DND-41 (cell line): Measurements from ENCODE around the gene DGKI.
A peak's percentile ranks its signal among the peaks of the same experiment; 100 is the strongest.

Source experiments
- ATAC-seq: fragments of 200-7000 bp; cut with Tn5 transposase; 3 replicates; pipeline ENCODE4 v1.9.1; 2021; ENCODE audit warnings: low read depth; ENCODE audit not compliant: insufficient read depth
- DNase-seq: peaks from one replicate; pipeline ENCODE4 v3.0.0-alpha.2; 2020
- H2AFZ ChIP-seq: 2 replicates; pipeline ENCODE4 v1.6.0; 2012; ENCODE audit warnings: low read depth, low read length
- H3K27ac ChIP-seq: 2 replicates; pipeline ENCODE4 v1.5.1; 2012; ENCODE audit warnings: low read length, inconsistent platforms
- H3K27me3 ChIP-seq: fragments of 200-600 bp; sonication (generic); 2 replicates; pipeline ENCODE4 v1.6.0; 2012; ENCODE audit warnings: low read length, mild to moderate bottlenecking, inconsistent platforms; ENCODE audit not compliant: insufficient read depth, poor library complexity
- H3K36me3 ChIP-seq: 2 replicates; pipeline ENCODE4 v1.5.1; 2012; ENCODE audit warnings: low read length, inconsistent platforms; ENCODE audit not compliant: insufficient read depth
- H3K4me1 ChIP-seq: 2 replicates; pipeline ENCODE4 v1.5.1; 2012; ENCODE audit warnings: mild to moderate bottlenecking, low read length; ENCODE audit not compliant: insufficient read depth
- H3K4me2 ChIP-seq: 2 replicates; pipeline ENCODE4 v1.6.0; 2012; ENCODE audit warnings: mild to moderate bottlenecking, moderate library complexity, low read length, inconsistent platforms; ENCODE audit not compliant: insufficient read depth
- H3K4me3 ChIP-seq, 2 experiments: fragments of 200-600 bp in 1 of 2; shearing (Covaris generic) in 1 of 2; 2 replicates each; pipeline ENCODE4 v1.5.1; 2012 to 2016; ENCODE audit warnings: inconsistent platforms in 2 of 2, low read length in 2 of 2, mild to moderate bottlenecking in 2 of 2, low read depth in 1 of 2, moderate library complexity in 1 of 2
- H3K79me2 ChIP-seq: 2 replicates; pipeline ENCODE4 v1.6.0; 2012; ENCODE audit warnings: low read length, inconsistent platforms; ENCODE audit not compliant: insufficient read depth
- H3K9ac ChIP-seq: 2 replicates; pipeline ENCODE4 v1.6.0; 2012; ENCODE audit warnings: low read depth, mild to moderate bottlenecking, inconsistent platforms, low read length, moderate library complexity
- H3K9me3 ChIP-seq: 2 replicates; pipeline ENCODE4 v1.5.1; 2012; ENCODE audit warnings: low read length, moderate library complexity, mild to moderate bottlenecking, inconsistent platforms; ENCODE audit not compliant: insufficient read depth, severe bottlenecking
- H4K20me1 ChIP-seq: 2 replicates; pipeline ENCODE4 v1.6.0; 2012; ENCODE audit warnings: low read length; ENCODE audit not compliant: insufficient read depth
- EZH2 ChIP-seq: IDR thresholded peaks from 3 replicates; pipeline ENCODE4 v1.6.1; 2012; ENCODE audit warnings: borderline replicate concordance, low read depth, mild to moderate bottlenecking, moderate library complexity, low read length, inconsistent platforms; ENCODE audit not compliant: severe bottlenecking
- TF ChIP-seq, protein P1 (sequence below): IDR thresholded peaks from 2 replicates; pipeline ENCODE4 v1.5.1; 2012; ENCODE audit warnings: borderline replicate concordance, low read length, moderate library complexity, mild to moderate bottlenecking; ENCODE audit not compliant: poor library complexity, severe bottlenecking; ENCODE audit errors: extremely low read depth

Gene DGKI

DNA sequence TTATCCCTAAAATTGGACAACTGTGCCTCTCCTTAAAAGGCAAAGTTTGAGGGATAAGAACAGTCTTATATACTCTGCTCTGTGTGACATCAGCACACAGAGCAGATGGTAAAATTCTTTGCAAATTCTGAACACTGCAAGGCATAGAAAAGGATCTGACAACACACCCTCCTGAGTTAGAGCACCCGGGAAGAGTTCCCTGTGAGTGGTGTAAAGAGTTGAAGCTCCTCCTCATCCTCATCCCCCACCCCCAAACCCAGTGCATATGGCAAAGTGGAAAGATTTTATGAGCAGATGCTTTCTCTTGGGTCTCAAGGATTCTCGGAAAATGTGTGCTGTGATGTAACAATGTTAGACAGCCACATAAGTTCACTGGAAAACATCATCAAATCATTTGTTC, 40.0 kb upstream of the DGKI start:
- DNase-seq = no peak
- Histone ChIP-seq H3K27me3 (no peaks in the 10 kb centered on the region), H3K4me3 (no peak overlapping the region), H2AFZ (no peak overlapping the region), H3K9ac (no peak overlapping the region), H3K4me2 (no peak overlapping the region), H4K20me1 (no peaks in the 10 kb centered on the region), H3K4me1 (no peaks in the 10 kb centered on the region), H3K9me3 (peaks cover 5% of the 10 kb centered on the region), H3K79me2 (no peaks in the 10 kb centered on the region), H3K36me3 (peaks cover 21% of the 10 kb centered on the region), H3K27ac (no peak overlapping the region)
- TF ChIP-seq EZH2 = no peak
- TF ChIP-seq, protein P1, sequence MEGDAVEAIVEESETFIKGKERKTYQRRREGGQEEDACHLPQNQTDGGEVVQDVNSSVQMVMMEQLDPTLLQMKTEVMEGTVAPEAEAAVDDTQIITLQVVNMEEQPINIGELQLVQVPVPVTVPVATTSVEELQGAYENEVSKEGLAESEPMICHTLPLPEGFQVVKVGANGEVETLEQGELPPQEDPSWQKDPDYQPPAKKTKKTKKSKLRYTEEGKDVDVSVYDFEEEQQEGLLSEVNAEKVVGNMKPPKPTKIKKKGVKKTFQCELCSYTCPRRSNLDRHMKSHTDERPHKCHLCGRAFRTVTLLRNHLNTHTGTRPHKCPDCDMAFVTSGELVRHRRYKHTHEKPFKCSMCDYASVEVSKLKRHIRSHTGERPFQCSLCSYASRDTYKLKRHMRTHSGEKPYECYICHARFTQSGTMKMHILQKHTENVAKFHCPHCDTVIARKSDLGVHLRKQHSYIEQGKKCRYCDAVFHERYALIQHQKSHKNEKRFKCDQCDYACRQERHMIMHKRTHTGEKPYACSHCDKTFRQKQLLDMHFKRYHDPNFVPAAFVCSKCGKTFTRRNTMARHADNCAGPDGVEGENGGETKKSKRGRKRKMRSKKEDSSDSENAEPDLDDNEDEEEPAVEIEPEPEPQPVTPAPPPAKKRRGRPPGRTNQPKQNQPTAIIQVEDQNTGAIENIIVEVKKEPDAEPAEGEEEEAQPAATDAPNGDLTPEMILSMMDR = no peak
- no peak for ATAC-seq

DNA sequence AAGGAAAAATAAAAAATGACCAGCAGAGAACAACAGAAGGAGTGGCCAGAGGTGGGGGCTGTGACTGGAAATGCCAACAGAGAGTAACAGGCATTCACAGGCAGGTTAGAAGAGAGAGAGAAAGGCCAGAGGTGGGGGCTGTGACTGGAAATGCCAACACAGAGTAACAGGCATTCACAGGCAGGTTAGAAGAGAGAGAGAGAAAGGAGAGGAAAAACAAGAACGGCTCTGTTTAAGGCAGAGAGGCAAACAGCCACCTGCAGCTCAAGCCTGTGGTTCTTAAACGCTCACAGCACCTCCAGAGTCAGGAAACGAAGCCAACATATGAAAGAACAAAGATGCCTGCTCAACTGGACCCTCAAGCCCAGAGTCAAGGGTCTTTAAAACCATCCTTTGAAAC, 39.5 kb upstream of the DGKI start:
- no peak overlapping the region for H2AFZ ChIP-seq
- H3K9me3 ChIP-seq = peaks cover 5% of the 10 kb centered on the region
- H3K36me3 ChIP-seq = peaks cover 26% of the 10 kb centered on the region
- H3K4me3 ChIP-seq = no peak overlapping the region
- TF ChIP-seq, protein P1 = no peak
- TF ChIP-seq EZH2 = no peak
- H3K4me1 ChIP-seq = no peaks in the 10 kb centered on the region
- H3K27me3 ChIP-seq = no peaks in the 10 kb centered on the region
- no peak overlapping the region for H3K4me2 ChIP-seq
- no peak overlapping the region for H3K27ac ChIP-seq
- H4K20me1 ChIP-seq = no peaks in the 10 kb centered on the region
- H3K9ac ChIP-seq = no peak overlapping the region
- DNase-seq (no peak), ATAC-seq (peak; percentile 60)
- H3K79me2 ChIP-seq = no peaks in the 10 kb centered on the region

DNA sequence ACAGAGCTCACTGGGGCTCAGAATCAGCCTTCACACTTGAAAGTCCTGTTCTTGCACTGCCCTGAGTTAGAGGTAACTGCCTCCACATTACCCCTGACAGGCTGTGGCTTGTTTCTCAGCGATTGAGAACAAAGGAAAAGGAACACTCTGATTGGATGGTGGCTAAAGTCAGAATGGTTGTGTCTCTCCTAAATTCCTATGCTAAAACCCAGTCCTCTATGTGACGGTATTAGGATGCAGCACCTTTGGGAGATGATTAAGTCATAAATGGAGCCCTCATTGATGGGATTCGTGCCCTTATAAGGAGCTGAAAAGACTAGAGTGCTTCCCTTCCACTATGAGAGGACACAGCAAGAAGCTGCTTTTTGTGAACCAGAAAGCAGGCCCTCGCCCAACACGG, 38.9 kb upstream of the DGKI start:
- H3K9ac ChIP-seq = no peak overlapping the region
- no peak overlapping the region for H3K4me3 ChIP-seq
- peaks cover 5% of the 10 kb centered on the region for H3K9me3 ChIP-seq
- H3K27me3 ChIP-seq = no peaks in the 10 kb centered on the region
- no peaks in the 10 kb centered on the region for H4K20me1 ChIP-seq
- no peaks in the 10 kb centered on the region for H3K79me2 ChIP-seq
- peaks cover 26% of the 10 kb centered on the region for H3K36me3 ChIP-seq
- DNase-seq = no peak
- no peak for ATAC-seq
- TF ChIP-seq, protein P1 = no peak
- no peak for TF ChIP-seq EZH2
- no peak overlapping the region for H3K4me2 ChIP-seq
- no peaks in the 10 kb centered on the region for H3K4me1 ChIP-seq
- H2AFZ ChIP-seq = no peak overlapping the region
- no peak overlapping the region for H3K27ac ChIP-seq

DNA sequence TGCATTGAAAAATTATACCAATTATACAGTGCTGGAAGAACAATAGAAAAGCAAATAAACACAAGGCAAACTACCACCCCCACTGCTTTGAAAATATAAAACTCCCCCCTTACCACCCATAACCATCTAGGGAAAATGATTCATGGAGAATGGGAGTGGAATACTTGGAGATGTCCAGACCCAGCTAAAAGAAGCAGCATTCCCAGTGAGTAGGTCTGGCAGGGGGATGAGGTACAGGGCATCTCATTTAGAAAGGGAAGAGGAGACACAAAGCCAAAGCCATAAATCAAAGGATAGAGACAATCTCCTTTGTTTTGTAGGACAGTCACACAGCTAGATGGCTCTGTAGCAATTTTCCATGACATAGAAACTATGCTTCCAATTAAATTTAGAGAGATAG, 36.0 kb upstream of the DGKI start:
- Histone ChIP-seq H3K4me3 (no peak overlapping the region), H3K79me2 (no peaks in the 10 kb centered on the region), H3K9ac (no peak overlapping the region), H4K20me1 (no peaks in the 10 kb centered on the region), H3K27ac (no peak overlapping the region), H3K27me3 (no peaks in the 10 kb centered on the region), H3K36me3 (peaks cover 37% of the 10 kb centered on the region), H3K4me1 (no peaks in the 10 kb centered on the region), H3K4me2 (no peak overlapping the region), H3K9me3 (peaks cover 5% of the 10 kb centered on the region), H2AFZ (no peak overlapping the region)
- no peak for ATAC-seq
- no peak for DNase-seq
- TF ChIP-seq, protein P1 = no peak
- no peak for TF ChIP-seq EZH2
